ENCODE measurements around the gene TBXA2R.

TBXA2R gene

GRCh38 chr19:3550947-3551791 is 55.5 kb downstream of the TBXA2R start:
- no peak for DNase-seq

- no peak for DNase-seq
These were observed 56.9 kb downstream of the TBXA2R start for GRCh38 chr19:3549816-3550215.

GRCh38 chr19:3548606-3549005 is 58.1 kb downstream of the TBXA2R start:
- DNase-seq, result no peak

DNA sequence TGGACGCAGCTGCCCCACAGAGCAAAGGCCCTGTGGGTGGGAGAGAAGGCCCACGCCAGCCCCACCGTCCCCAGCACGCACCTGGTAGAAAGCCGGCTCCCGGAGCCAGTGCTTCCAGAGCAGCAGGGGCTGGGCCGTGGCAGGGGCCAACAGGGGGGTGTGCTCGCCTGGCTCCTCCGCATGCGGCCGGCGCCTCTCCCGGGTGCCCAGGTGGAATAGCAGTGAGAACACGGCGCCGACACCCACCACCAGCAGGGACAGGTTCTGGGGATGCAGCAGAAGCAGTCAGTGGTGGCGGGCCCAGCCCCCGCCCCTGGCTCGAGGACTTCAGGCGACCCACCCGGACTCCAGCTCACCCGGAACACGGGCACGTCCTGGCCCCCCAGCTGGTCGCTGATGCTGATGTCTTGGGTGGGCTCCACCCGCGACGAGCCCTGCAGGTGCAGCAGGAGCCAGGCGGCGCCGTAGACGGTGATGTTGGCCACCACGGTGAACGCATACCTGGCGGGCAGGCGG is 58.9 kb downstream of the TBXA2R start:
- DNase-seq, result no peak

GRCh38 chr19:3547301-3547731 is 59.4 kb downstream of the TBXA2R start:
- peak in 1 of 2 experiments; percentile 33 for DNase-seq

DNA sequence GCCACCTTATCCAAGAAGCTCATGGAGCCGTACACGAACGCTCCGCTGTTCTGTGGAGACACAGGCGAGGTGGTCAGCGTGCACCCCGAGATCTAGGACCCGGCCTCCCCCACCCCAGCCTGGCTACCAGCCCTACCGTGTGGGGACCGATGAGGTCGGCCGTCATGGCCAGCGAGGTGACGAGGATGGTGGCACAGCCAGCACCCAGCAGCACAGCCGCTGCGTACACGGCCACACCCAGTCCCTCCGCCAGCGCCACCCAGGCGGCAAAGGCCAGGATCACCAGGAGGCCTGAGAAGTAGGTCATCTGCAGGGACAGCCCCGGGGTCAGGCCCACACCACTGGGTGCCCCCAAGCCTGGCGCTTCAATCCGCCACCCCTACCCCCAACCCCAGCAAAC is 60.6 kb downstream of the TBXA2R start:
- DNase-seq, result no peak

DNA sequence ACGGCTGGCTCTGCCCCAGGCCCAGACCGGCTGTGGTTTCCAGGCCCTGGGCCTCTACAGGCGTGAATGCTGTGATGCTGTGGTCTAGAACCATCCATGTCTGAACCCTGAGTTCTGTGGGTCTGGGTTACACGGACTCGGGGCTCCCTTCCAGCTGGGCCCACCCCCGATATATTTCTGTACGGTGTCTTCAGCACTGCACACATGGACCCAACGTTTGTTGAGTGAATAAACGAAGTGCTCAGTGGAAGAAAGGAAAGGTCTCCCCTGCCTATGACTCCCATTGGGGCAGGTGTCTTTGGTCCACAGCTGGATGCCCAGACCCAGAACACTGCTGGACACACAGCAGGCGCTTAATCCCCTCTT is 61.0 kb downstream of the TBXA2R start:
- DNase-seq, result no peak

DNA sequence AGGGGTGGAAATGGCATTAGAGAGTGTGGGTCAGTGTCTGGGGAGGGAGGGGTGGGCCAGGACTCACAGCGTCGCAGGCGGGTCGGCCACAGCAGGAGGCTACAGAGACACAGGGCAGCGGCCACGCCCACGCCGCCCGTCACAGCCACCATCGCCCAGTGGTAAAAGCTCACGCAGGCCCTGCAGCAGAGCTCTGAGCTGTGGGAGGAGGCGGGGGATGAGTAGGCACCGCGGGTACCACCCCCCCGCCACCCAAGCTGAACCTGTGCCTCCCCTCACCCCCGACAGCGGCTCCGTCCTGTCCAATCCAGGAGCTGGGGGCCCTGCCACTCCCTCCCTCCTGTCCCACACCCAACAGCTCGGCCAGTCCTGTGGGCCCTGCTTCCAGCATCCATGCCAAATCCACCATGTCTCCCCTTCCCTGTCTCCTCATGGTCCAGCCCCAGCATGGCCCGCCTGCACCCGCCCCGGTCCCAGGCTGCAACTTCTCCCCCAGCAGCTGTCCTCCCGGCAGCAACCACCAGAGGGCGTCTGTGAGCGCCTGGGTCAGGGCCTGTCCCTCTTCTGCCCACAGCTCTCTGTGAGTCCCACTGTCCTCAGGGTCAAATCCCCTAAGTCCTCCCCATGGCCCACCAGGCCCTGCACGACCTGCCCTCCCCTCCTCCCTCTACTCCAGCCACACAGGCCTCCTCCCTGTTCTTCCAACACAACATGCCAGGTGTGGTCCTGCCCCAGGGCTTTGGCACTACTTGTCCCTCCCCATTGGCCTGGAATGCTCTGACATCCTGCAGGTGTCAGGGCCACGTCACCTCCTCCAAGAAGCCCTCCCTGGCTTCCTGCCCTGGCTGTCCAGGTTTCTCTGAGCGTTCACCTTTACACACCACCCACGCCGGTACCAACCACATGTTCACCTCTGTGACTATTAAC is 61.7 kb downstream of the TBXA2R start:
- peak in 1 of 2 experiments; percentile 52 for DNase-seq

All from NCI-H446 (cell line).